ENCODE results near the gene PPM1H.

PPM1H gene

GRCh38 chr12:62724947-62725451, 210.0 kb downstream of the PPM1H start:
- no peak for TF ChIP-seq CTCF (IDR thresholded peaks at IDR 0.05; ENCODE audit: low read depth, low read length)
- H3K4me3 ChIP-seq (ENCODE audit: low read depth, low read length): no peak overlapping the region

DNA sequence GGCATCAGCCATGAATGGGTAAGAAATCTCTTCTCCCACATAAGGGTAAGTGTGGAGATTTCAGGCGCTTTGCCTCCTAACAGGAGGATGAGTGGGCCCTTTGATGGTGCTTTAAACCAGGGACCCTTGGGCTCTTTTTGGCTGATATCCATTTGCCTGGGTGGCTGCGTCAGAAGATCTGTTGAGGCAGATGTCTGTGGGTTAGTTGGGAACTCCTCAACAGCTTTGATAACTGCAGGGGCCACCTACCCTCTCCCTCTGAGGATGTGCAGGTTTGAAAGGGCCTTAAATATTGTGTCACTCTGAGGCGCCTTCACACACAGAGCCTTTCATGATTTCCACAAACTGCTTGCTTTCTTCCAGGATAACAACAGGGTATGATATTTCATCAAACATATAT, 210.7 kb downstream of the PPM1H start:
- TF ChIP-seq CTCF (IDR thresholded peaks at IDR 0.05; ENCODE audit: low read depth, low read length): no peak
- no peak overlapping the region for H3K4me3 ChIP-seq (ENCODE audit: low read depth, low read length)

DNA sequence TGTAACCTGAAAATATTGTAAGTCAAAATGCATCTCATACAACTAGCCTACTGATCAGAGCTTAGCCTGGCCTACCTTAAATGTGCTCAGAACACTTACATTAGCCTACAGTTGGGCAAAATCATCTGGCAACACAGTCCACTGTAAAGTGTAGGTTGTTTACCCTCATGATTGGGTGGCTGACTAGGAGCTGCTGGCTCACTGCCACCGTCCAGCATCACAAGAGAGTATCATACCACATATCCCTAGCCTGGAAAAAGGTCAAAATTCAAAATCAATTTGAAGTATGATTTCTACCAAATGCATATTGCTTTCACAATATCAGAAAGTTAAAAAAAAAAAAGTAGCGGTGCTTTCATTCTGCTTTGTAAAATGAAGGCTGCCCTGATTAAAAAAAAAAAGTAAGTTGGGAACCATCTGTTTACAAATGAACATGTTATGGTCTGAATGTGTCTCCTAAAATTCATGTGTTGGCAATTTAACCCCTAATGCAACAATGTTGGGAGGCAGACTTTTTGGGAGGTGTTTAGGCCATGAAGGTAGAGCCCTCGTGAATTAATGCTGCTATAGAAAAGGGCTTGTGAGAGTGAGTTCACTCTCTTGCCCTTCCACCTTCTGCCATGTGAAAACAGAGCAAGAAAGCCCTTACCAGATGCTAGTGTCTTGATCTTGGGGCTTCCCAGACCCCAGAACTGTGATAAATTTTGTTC, 211.8 kb downstream of the PPM1H start:
- no peak overlapping the region for H3K4me3 ChIP-seq (ENCODE audit: low read depth, low read length)
- no peak for TF ChIP-seq CTCF (IDR thresholded peaks at IDR 0.05; ENCODE audit: low read depth, low read length)

DNA sequence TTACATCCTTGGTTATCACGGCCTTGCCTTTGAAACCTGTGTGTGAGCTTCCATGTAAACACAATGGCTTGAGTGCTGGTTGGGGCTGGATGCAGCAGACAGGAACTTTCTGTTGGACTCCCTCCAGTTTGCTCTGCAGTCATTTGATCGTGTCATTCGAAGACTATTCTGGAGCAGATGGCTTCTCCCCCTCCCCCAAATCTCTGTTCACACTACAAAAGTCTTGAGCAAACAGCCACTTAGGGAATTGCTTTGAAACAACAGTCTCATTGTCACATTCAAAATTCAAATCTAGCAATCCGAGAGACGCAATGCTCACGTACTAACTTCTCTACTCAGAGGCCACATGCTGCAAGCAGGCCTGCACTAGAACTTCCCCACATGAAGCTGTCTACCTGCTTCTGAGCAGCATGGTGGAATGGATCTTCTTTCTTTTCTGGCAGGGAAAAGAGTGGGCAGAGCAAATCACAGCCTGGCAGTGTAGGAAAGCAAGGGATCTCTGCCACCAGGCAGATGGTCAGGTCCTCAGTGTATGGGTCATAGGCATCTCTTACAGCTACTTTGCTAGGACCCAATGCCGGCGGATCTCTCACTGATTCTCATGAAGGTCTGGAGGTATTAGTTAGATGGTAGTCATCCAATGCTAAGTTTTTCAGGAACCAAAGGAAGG, 214.2 kb downstream of the PPM1H start:
- no peak for TF ChIP-seq CTCF (IDR thresholded peaks at IDR 0.05; ENCODE audit: low read depth, low read length)
- no peak overlapping the region for H3K4me3 ChIP-seq (ENCODE audit: low read depth, low read length)

GRCh38 chr12:62720025-62720424, 214.9 kb downstream of the PPM1H start:
- no peak overlapping the region for H3K4me3 ChIP-seq (ENCODE audit: low read depth, low read length)
- no peak for TF ChIP-seq CTCF (IDR thresholded peaks at IDR 0.05; ENCODE audit: low read depth, low read length)

GRCh38 chr12:62718762-62719426, 216.1 kb downstream of the PPM1H start:
- no peak overlapping the region for H3K4me3 ChIP-seq (ENCODE audit: low read depth, low read length)
- no peak for TF ChIP-seq CTCF (IDR thresholded peaks at IDR 0.05; ENCODE audit: low read depth, low read length)

DNA sequence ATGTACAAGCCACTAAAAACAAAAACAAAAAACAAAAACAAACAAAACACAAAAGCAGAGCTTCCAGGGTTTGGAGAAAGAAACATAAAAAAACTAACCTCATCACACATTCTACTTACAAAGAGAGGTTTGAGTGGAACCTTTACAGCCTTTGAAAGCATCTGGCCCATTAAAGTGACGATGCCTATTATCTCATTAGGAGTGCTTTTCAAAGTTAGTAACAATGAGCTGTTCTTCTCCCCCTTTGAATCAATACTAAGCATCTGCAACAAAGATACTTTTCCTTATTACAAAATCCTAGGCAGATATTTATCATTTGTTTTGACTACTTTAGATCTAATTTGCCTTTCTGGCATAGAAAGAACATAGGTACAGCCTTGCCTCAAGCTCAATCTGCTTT, 217.3 kb downstream of the PPM1H start:
- no peak for TF ChIP-seq CTCF (IDR thresholded peaks at IDR 0.05; ENCODE audit: low read depth, low read length)
- H3K4me3 ChIP-seq (ENCODE audit: low read depth, low read length): no peak overlapping the region
